GM19240 (cell line): ENCODE measurements around the gene DLEC1.
"Not testable (repeated sequence)": the region's sequence is repeated elsewhere in the genome, so short reads cannot be mapped to it uniquely, and the experiment has no call there.

ENCODE experiments used
- DNase-seq: peaks from one replicate; pipeline ENCODE4 v3.0.0; 2011; ENCODE audit warnings: low spot score; ENCODE audit not compliant: insufficient read length

DLEC1 gene

GRCh38 chr3:38135621-38136277 lies 96.7 kb downstream of the DLEC1 start:
- DNase-seq: not testable (repeated sequence)

- no peak for DNase-seq
Observed at GRCh38 chr3:38136393-38136776, 97.4 kb downstream of the DLEC1 start.

- peak; percentile 79 for DNase-seq
Observed at GRCh38 chr3:38136777-38137614, 98.0 kb downstream of the DLEC1 start, which contains the start of gene ACAA1. TSS of gene ACAA1 (minus strand) at chr3:38137127. CDS start at chr3:38137035, 92 bp downstream.

- DNase-seq: no peak
Observed at GRCh38 chr3:38137615-38138348, 98.8 kb downstream of the DLEC1 start.

GRCh38 chr3:38138349-38139190 lies 99.6 kb downstream of the DLEC1 start, which contains the start of gene MYD88:
TSS of gene MYD88 (plus strand) at chr3:38138661. CDS start at chr3:38138701, 40 bp downstream.
- peak; percentile 54 for DNase-seq

GRCh38 chr3:38139191-38139590 lies 100.2 kb downstream of the DLEC1 start:
- no peak for DNase-seq

GRCh38 chr3:38139652-38140051 lies 100.6 kb downstream of the DLEC1 start:
- no peak for DNase-seq

- DNase-seq: no peak
Observed at GRCh38 chr3:38140326-38141172, 101.5 kb downstream of the DLEC1 start.

GRCh38 chr3:38141173-38141951 lies 102.4 kb downstream of the DLEC1 start:
- no peak for DNase-seq

- no peak for DNase-seq
Observed at GRCh38 chr3:38141952-38142273, 102.9 kb downstream of the DLEC1 start.

GRCh38 chr3:38142959-38143358 lies 104.0 kb downstream of the DLEC1 start:
- DNase-seq: no peak

GRCh38 chr3:38143511-38143910 lies 104.5 kb downstream of the DLEC1 start:
- DNase-seq: no peak

GRCh38 chr3:38146504-38146903 lies 107.5 kb downstream of the DLEC1 start:
- DNase-seq: no peak

GRCh38 chr3:38147421-38147820 lies 108.4 kb downstream of the DLEC1 start:
- no peak for DNase-seq

GRCh38 chr3:38148311-38148882 lies 109.4 kb downstream of the DLEC1 start:
- DNase-seq: no peak

- no peak for DNase-seq
Observed at GRCh38 chr3:38149708-38150107, 110.7 kb downstream of the DLEC1 start.

- no peak for DNase-seq
Observed at GRCh38 chr3:38150780-38151528, 111.9 kb downstream of the DLEC1 start.

GRCh38 chr3:38151667-38152265 lies 112.8 kb downstream of the DLEC1 start:
- no peak for DNase-seq
